ENCODE measurements around the gene RPL13A. TPM values are rescaled to one million over a fixed set of nuclear protein-coding genes. Genes with fewer than 3 reads are reported as not detected.
"Not testable (repeated sequence)": the region's sequence is repeated elsewhere in the genome, so short reads cannot be mapped to it uniquely, and the experiment has no call there.

Gene RPL13A
- 1,486 TPM for total RNA-seq
- long read RNA-seq, transcript RPL13A-201 (8 exons, 1,181 nt), result major isoform, 518 of 536 reads
- long read RNA-seq, partial matches to known transcripts, result 11 of 536 reads
- long read RNA-seq, other reads (novel, unspliced or antisense), result 5 of 536 reads

- DNase-seq (ENCODE audit: missing footprints) (peak; percentile 100), ATAC-seq (peak; percentile 99)
- intact Hi-C loops (cut with DNase I), result loop anchor here (1.0 kb wide), 1 partner anchor 9 kb away; the partner anchor contains the start of gene RPS11
These were observed at the start of gene RPL13A for GRCh38 chr19:49487277-49488045. Gene RPL13A, plus strand, starts transcription at chr19:49487608. Its CDS starts 22 bp downstream, at chr19:49487630.

DNA sequence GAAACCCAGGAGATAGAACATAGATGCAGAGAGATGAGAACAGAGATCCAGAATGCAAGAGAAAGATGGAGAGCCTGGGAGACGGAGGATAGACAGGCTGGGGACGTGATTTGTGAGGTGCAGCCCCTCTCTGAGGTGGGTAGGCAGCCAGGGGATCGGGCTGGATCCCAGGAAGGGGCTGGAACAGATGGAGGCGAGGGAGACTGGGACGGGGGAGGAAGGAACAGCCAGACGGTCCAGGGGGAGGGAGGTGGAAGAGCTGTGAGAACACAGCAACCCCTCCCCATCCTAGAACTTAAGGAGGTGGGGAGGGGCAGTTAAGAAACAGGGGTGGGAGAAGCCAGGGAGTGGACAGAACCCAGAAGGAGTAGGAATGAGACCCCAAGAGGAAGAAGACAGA is 49.1 kb upstream of the RPL13A start:
- ATAC-seq, result no peak
- intact Hi-C loops (cut with DNase I), result no loop called here
- peak; percentile 2 for DNase-seq (ENCODE audit: missing footprints)

GRCh38 chr19:49439836-49440235 is 47.6 kb upstream of the RPL13A start:
- ATAC-seq (no peak), DNase-seq (ENCODE audit: missing footprints) (no peak)
- intact Hi-C loops (cut with DNase I), result no loop called here

GRCh38 chr19:49440439-49441209 is 46.8 kb upstream of the RPL13A start:
- DNase-seq (ENCODE audit: missing footprints) (peak; percentile 44), ATAC-seq (no peak)
- intact Hi-C loops (cut with DNase I), result no loop called here

DNA sequence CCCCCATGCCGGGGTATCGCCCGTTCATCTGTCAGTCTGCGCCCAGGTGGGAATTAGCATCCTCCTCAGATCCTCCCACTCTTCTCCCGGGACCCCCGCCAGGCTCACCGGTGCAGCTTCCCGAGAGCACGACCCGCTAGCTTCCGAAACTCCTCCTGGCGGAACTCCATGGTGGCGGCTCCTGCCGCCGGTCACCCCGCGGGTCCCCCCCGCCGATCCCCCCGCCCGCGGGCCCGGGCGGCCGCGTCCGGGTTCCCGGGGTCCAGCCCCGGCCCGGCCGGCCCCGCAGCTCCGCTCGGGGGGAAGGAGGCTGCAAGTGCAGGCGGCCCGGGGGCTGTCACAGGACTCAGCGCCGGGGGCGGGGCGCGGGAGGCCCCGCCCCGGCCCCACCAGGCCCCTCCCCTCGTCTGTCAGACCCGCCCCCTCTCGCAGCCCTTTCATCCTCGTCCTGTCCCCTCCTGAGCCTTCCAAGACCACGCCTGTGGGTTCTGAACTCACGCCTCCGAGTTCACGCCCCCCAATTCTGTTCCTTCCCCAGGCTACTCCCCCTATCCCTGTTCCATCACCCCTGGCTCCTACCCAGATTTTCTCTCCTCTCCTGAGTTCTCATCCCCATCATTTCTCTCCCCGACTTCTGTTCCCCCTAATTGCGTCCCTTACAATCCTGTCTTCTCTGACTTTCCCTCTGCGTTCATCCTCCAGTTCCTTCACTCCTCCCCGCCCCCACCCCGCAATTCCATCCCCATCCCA is 46.0 kb upstream of the RPL13A start, which contains the start of gene SLC17A7:
Gene SLC17A7 (minus strand): TSS at position 318 of the 750 bp plus-strand sequence. CDS start 148 bp downstream, at position 170.
- intact Hi-C loops (cut with DNase I), result no loop called here
- DNase-seq (ENCODE audit: missing footprints), result peak; percentile 72
- ATAC-seq, result peak; percentile 11

- ATAC-seq (no peak), DNase-seq (ENCODE audit: missing footprints) (peak; percentile 16)
- intact Hi-C loops (cut with DNase I), result loop anchor here (1.0 to 2.0 kb wide), 2 partner anchors 79 to 215 kb away; partner anchors contain the start of gene DKKL1
These were observed 45.5 kb upstream of the RPL13A start for GRCh38 chr19:49441960-49442350.

GRCh38 chr19:49442354-49442753 is 45.1 kb upstream of the RPL13A start:
- DNase-seq (ENCODE audit: missing footprints) (peak; percentile 76), ATAC-seq (peak; percentile 4)
- intact Hi-C loops (cut with DNase I), result loop anchor here (1.0 to 2.0 kb wide), 2 partner anchors 79 to 216 kb away; partner anchors contain the start of gene DKKL1

DNA sequence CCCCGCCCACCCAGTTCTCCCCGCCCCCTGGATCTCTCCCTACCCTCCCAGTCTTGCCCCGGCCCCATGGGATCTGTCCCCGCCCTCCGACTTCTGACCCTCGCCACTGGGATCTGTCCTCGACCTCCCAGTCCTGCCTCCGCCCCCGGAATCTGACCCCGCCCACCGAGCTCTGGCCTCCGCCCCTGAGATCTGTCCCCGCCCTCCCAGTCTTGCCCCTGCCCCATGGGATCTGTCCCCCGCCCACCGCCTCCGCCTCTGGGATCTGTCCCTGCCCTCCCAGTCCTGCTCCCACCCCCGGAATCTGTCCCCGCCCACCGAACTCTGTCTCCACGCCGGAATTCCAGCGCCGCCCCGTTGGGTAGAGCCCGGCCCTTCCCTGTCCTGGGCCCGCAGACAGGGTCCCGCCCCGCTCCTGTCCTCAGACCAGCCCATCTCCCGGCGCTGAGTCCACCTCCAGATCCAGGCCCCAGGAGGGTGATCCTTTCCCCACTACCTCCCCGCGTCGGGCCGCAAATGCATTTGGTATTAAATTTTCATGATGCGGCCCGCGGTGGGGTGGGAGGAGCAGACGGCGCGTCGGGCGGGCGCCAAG is 44.5 kb upstream of the RPL13A start:
- ATAC-seq, result peak; percentile 85
- intact Hi-C loops (cut with DNase I), result loop anchor here (1.0 to 2.0 kb wide), 3 partner anchors 51 to 216 kb away; partner anchors contain the start of gene DKKL1
- peak; percentile 96 for DNase-seq (ENCODE audit: missing footprints)

DNA sequence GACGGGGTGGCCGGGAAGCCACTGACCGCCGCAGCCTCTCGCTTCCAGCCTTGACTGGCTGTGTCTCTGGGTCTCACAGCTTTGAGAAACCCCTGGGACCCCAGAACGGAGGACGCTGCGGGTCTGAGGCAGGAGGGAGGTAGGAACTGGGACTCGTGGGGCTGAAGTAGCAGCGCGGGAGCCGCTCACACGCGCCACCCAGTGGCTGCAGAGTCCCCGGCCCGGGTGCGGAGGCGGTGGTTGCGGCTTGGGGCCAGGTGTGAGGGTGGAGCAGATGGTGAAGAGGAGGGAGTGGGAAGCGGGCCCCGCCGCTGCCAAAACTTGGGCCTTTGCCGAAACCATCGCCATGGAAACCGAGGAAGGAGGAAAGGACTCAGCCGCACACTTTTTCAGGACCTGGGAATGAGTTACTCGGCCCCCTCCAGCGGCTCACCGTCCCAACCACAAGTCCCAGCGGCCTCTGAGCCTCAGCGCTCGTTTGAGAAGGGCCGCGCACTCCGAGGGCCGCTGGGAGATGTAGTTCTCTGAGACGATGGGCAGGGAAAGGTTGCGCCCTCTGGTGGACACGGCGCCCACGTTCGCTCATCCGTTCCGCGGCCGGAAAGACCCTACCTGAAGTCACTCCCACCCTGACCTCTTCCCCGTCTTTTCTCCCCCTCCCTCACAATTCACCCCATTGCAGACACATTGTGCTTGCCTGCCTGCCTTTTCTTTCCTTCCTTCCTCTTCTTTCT is 43.9 kb upstream of the RPL13A start:
- DNase-seq (ENCODE audit: missing footprints) (peak; percentile 97), ATAC-seq (peak; percentile 89)
- intact Hi-C loops (cut with DNase I), result loop anchor here (1.0 to 2.0 kb wide), 2 partner anchors 51 to 217 kb away; no protein-coding TSS in a partner anchor

GRCh38 chr19:49444100-49444700 is 43.2 kb upstream of the RPL13A start:
- peak; percentile 17 for DNase-seq (ENCODE audit: missing footprints)
- intact Hi-C loops (cut with DNase I); ATAC-seq: not testable (repeated sequence)

DNA sequence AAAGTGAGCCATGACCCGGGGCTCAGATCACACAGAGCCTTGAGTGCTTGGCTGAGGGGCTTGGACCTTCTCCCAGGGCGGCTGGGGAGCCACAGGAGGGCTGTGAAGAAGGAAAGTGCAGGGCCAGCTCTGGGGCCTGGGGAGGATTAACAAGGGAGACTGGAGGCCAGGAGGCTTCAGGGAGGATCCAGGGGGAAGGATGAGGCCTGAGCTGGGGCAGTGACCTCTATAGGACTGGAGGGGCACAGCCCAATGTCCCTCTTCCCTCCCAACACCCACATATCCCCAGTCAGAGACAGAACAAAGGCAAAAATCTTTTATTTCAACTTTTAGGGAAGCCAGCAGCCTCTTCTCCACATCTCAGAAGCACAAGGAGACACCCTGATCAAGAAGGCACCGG is 41.4 kb upstream of the RPL13A start:
- ATAC-seq (no peak), DNase-seq (ENCODE audit: missing footprints) (no peak)
- intact Hi-C loops (cut with DNase I), result no loop called here

- DNase-seq (ENCODE audit: missing footprints), result peak; percentile 70
- no peak for ATAC-seq
- intact Hi-C loops (cut with DNase I), result no loop called here
These were observed 39.6 kb upstream of the RPL13A start for GRCh38 chr19:49447485-49448431.

DNA sequence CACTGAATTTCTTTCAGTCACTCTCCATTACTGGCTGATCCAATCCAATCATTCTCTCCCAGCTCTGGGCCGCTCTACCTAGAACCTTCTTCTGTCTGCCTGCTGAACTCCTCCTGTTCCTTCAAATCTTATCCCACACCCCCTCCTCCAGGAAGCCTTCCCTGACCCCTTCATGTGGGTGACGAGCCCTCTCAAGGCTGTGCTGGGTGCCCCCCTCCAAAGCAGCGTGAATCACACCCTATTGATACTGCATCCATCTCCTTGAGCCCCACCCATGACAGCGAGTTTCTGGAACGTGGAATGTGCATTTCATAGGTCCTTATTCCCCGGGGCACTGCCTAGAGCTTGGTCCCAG is 39.0 kb upstream of the RPL13A start:
- intact Hi-C loops (cut with DNase I), result no loop called here

GRCh38 chr19:49450405-49450804 is 37.0 kb upstream of the RPL13A start:
- ATAC-seq, result no peak
- intact Hi-C loops (cut with DNase I), result loop anchor here (5.0 to 10.0 kb wide), 4 partner anchors 192 to 1044 kb away; partner anchors contain the start of genes AP2A1, PRMT1, RRAS and SCAF1

More for the DNA sequence above, 39.0 kb upstream of the RPL13A start:
- DNase-seq (ENCODE audit: missing footprints), result peak; percentile 20
- no peak for ATAC-seq

DNA sequence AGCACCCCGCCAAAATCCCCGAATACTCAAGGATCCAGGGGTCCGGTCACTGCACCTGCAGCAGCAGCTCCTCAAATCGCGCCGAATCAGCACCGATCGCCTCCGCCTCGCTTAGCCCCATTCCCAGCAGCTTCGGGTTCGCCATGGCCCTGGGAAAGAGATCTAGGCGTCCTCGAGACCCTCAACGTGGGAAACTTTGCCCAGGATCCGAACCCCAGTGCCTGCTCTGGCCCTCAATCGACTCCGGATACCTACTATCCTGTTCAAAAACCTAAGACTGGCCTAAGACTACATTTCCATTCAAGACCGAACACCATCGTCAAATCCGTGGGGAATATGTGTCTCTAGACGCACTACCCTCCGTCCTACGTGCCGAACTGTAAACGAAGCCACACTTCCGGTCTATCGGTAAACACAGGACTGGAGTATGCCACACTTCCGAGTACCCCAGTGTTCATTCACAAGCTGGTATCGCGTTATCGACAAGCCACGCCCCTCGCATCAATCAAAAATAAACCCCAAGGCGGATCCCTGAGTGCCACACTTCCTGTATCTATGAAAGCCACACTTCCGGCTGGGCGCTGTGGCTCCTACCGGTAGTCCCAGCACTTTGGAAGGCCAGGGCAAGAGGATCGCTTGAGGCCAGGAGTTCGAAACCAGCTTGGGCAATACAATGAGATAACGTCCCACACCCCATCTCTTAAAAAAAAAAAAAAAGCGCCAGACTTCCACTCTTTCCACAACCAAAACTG is 35.8 kb upstream of the RPL13A start, which contains the start of gene PIH1D1:
Gene PIH1D1 (minus strand): TSS at position 385 of the 752 bp plus-strand sequence. CDS start 240 bp downstream, at position 145.
- ATAC-seq, result peak; percentile 83
- intact Hi-C loops (cut with DNase I), result loop anchor here (5.0 to 10.0 kb wide), 4 partner anchors 191 to 1043 kb away; partner anchors contain the start of genes AP2A1, PRMT1, RRAS and SCAF1
- DNase-seq (ENCODE audit: missing footprints), result peak; percentile 98

More at GRCh38 chr19:49450405-49450804, 37.0 kb upstream of the RPL13A start:
- DNase-seq (ENCODE audit: missing footprints), result no peak
